Liver (tissue), 3 donors: Measurements from ENCODE around the gene RASGRP4.

Experiments used
- ATF3 ChIP-seq: IDR thresholded peaks from 2 replicates; pipeline ENCODE4 v1.6.1; 2016; ENCODE audit warnings: antibody characterized with exemption
- EGR1 ChIP-seq, 2 donors: IDR thresholded peaks; 2 replicates each; pipeline ENCODE4 v1.6.1; 2016 to 2018; ENCODE audit warnings: antibody characterized with exemption in 2 of 2, low read depth in 2 of 2
- GABPA ChIP-seq, 2 donors: IDR thresholded peaks in 1 of 2; conservative IDR thresholded peaks in 1 of 2; 2 replicates each; pipeline ENCODE4 v1.6.1; 2016; ENCODE audit warnings: antibody characterized with exemption in 2 of 2, mild to moderate bottlenecking in 1 of 2, moderate library complexity in 1 of 2
- JUND ChIP-seq, 2 donors: IDR thresholded peaks; 2 replicates each; pipeline ENCODE4 v1.6.1; 2016; ENCODE audit warnings: antibody characterized with exemption in 2 of 2
- MAX ChIP-seq: IDR thresholded peaks from 2 replicates; pipeline ENCODE4 v1.6.1; 2016; ENCODE audit warnings: antibody characterized with exemption
- NR2F2 ChIP-seq: IDR thresholded peaks from 2 replicates; pipeline ENCODE4 v1.6.1; 2016; ENCODE audit warnings: antibody characterized with exemption
- RAD21 ChIP-seq, 2 donors: IDR thresholded peaks; 2 replicates each; pipeline ENCODE4 v1.6.1; 2016; ENCODE audit warnings: antibody characterized with exemption in 2 of 2, mild to moderate bottlenecking in 2 of 2
- RXRA ChIP-seq, 2 donors: IDR thresholded peaks; 2 replicates each; pipeline ENCODE4 v1.6.1; 2017 to 2018; ENCODE audit warnings: antibody characterized with exemption in 2 of 2, mild to moderate bottlenecking in 1 of 2
- TAF1 ChIP-seq: conservative IDR thresholded peaks from 2 replicates; pipeline ENCODE4 v1.6.1; 2016; ENCODE audit warnings: antibody characterized with exemption, mild to moderate bottlenecking
- YY1 ChIP-seq: IDR thresholded peaks from 2 replicates; pipeline ENCODE4 v1.6.1; 2016; ENCODE audit warnings: antibody characterized with exemption, mild to moderate bottlenecking
- TF ChIP-seq, protein P1 (sequence below): fragments of 150-350 bp; IDR thresholded peaks from 2 replicates; pipeline ENCODE4 v1.5.1; 2017; ENCODE audit warnings: improper control_type of control experiment, low read depth, low read length; ENCODE audit not compliant: missing input control
- TF ChIP-seq, protein P2 (sequence below): IDR thresholded peaks from 2 replicates; pipeline ENCODE4 v1.6.1; 2016; ENCODE audit warnings: antibody characterized with exemption, mild to moderate bottlenecking
- TF ChIP-seq, protein P3 (sequence below): IDR thresholded peaks from 2 replicates; pipeline ENCODE4 v1.6.1; 2016; ENCODE audit warnings: antibody characterized with exemption
- donor health status: healthy.
- donor health status: healthy.

DNA sequence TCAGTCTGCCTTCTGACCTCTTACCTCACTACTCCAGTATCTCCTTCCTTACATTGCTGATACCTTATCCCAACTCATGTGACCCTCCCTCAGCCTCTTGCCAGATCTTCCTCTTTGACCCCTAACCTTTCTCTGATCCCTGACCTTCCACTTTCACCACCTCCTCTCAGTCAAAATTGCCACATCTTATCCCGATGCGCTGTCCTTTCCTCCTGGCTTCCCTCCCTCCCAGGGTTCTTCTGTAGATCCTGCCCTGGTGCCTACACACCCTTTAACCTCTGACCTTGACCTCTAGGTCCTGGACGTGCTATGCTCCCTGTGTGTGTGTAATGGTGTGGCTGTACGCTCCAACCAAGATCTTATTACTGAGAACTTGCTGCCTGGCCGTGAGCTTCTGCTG is 31.2 kb upstream of the RASGRP4 start:
- TF ChIP-seq, protein P1, sequence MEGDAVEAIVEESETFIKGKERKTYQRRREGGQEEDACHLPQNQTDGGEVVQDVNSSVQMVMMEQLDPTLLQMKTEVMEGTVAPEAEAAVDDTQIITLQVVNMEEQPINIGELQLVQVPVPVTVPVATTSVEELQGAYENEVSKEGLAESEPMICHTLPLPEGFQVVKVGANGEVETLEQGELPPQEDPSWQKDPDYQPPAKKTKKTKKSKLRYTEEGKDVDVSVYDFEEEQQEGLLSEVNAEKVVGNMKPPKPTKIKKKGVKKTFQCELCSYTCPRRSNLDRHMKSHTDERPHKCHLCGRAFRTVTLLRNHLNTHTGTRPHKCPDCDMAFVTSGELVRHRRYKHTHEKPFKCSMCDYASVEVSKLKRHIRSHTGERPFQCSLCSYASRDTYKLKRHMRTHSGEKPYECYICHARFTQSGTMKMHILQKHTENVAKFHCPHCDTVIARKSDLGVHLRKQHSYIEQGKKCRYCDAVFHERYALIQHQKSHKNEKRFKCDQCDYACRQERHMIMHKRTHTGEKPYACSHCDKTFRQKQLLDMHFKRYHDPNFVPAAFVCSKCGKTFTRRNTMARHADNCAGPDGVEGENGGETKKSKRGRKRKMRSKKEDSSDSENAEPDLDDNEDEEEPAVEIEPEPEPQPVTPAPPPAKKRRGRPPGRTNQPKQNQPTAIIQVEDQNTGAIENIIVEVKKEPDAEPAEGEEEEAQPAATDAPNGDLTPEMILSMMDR: no peak
- TF ChIP-seq RAD21 (IDR thresholded peaks at IDR 0.05) (no peak), TAF1 (no peak), MAX (no peak), JUND (IDR thresholded peaks at IDR 0.05) (no peak), RXRA (IDR thresholded peaks at IDR 0.05) (no peak), YY1 (no peak), GABPA (IDR thresholded peaks at IDR 0.05 in 1 of 2, conservative IDR thresholded peaks at IDR 0.05 in 1 of 2) (no peak), EGR1 (IDR thresholded peaks at IDR 0.05; ENCODE audit: low read depth in 2 of 2) (no peak), ATF3 (no peak), NR2F2 (no peak)
- TF ChIP-seq, protein P2, sequence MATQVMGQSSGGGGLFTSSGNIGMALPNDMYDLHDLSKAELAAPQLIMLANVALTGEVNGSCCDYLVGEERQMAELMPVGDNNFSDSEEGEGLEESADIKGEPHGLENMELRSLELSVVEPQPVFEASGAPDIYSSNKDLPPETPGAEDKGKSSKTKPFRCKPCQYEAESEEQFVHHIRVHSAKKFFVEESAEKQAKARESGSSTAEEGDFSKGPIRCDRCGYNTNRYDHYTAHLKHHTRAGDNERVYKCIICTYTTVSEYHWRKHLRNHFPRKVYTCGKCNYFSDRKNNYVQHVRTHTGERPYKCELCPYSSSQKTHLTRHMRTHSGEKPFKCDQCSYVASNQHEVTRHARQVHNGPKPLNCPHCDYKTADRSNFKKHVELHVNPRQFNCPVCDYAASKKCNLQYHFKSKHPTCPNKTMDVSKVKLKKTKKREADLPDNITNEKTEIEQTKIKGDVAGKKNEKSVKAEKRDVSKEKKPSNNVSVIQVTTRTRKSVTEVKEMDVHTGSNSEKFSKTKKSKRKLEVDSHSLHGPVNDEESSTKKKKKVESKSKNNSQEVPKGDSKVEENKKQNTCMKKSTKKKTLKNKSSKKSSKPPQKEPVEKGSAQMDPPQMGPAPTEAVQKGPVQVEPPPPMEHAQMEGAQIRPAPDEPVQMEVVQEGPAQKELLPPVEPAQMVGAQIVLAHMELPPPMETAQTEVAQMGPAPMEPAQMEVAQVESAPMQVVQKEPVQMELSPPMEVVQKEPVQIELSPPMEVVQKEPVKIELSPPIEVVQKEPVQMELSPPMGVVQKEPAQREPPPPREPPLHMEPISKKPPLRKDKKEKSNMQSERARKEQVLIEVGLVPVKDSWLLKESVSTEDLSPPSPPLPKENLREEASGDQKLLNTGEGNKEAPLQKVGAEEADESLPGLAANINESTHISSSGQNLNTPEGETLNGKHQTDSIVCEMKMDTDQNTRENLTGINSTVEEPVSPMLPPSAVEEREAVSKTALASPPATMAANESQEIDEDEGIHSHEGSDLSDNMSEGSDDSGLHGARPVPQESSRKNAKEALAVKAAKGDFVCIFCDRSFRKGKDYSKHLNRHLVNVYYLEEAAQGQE: no peak
- TF ChIP-seq, protein P3, sequence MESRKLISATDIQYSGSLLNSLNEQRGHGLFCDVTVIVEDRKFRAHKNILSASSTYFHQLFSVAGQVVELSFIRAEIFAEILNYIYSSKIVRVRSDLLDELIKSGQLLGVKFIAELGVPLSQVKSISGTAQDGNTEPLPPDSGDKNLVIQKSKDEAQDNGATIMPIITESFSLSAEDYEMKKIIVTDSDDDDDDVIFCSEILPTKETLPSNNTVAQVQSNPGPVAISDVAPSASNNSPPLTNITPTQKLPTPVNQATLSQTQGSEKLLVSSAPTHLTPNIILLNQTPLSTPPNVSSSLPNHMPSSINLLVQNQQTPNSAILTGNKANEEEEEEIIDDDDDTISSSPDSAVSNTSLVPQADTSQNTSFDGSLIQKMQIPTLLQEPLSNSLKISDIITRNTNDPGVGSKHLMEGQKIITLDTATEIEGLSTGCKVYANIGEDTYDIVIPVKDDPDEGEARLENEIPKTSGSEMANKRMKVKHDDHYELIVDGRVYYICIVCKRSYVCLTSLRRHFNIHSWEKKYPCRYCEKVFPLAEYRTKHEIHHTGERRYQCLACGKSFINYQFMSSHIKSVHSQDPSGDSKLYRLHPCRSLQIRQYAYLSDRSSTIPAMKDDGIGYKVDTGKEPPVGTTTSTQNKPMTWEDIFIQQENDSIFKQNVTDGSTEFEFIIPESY: no peak
